Fibroblast of villous mesenchyme (primary cell): Measurements from ENCODE around the gene ABCG1. TPM values are rescaled to one million over a fixed set of nuclear protein-coding genes. Genes with fewer than 3 reads are reported as not detected.

Experiments
- DNase-seq: peaks from one replicate; pipeline ENCODE4 v3.0.0-alpha.2; 2010; ENCODE audit warnings: low read depth
- H3K4me3 ChIP-seq: 2 replicates; pipeline ENCODE4 v1.5.1; 2011; ENCODE audit warnings: low read depth, mild to moderate bottlenecking, low read length
- CTCF ChIP-seq: IDR thresholded peaks from 2 replicates; pipeline ENCODE4 v1.5.1; 2012; ENCODE audit warnings: low read depth, mild to moderate bottlenecking, low read length; ENCODE audit not compliant: insufficient read depth
- total RNA-seq: library from RNA; depleted of rRNA; stranded (reverse); fragments of >200 nt; gene quantifications from 2 replicates; pipeline ENCODE4 v1.2.3, GENCODE V29; 2012

ABCG1 gene
- total RNA-seq, 1 donor = 0.43 TPM

GRCh38 chr21:42282715-42283114 lies 63.8 kb downstream of the ABCG1 start:
- DNase-seq = no peak
- H3K4me3 ChIP-seq = no peak overlapping the region
- TF ChIP-seq CTCF = no peak

- TF ChIP-seq CTCF = no peak
Measured at GRCh38 chr21:42285569-42286245, 66.8 kb downstream of the ABCG1 start.

GRCh38 chr21:42286416-42286815 lies 67.5 kb downstream of the ABCG1 start:
- no peak for TF ChIP-seq CTCF
- DNase-seq = no peak
- H3K4me3 ChIP-seq = no peak overlapping the region

More at GRCh38 chr21:42285569-42286245, 66.8 kb downstream of the ABCG1 start:
- no peak for DNase-seq
- no peak overlapping the region for H3K4me3 ChIP-seq

GRCh38 chr21:42287193-42288083 lies 68.5 kb downstream of the ABCG1 start:
- no peak overlapping the region for H3K4me3 ChIP-seq
- no peak for DNase-seq
- TF ChIP-seq CTCF = no peak

GRCh38 chr21:42288962-42289361 lies 70.0 kb downstream of the ABCG1 start:
- no peak overlapping the region for H3K4me3 ChIP-seq
- TF ChIP-seq CTCF = no peak
- no peak for DNase-seq

- H3K4me3 ChIP-seq = no peak overlapping the region
- TF ChIP-seq CTCF = no peak
- no peak for DNase-seq
Measured at GRCh38 chr21:42289926-42290325, 71.0 kb downstream of the ABCG1 start.
